ENCODE results near the gene OPTN. TPM values are rescaled to one million over a fixed set of nuclear protein-coding genes. Genes with fewer than 3 reads are reported as not detected.

OPTN gene
- polyA plus RNA-seq, 1 of the 3 experiments (the other 2 are of a cell fraction) = 21.6 TPM

DNA sequence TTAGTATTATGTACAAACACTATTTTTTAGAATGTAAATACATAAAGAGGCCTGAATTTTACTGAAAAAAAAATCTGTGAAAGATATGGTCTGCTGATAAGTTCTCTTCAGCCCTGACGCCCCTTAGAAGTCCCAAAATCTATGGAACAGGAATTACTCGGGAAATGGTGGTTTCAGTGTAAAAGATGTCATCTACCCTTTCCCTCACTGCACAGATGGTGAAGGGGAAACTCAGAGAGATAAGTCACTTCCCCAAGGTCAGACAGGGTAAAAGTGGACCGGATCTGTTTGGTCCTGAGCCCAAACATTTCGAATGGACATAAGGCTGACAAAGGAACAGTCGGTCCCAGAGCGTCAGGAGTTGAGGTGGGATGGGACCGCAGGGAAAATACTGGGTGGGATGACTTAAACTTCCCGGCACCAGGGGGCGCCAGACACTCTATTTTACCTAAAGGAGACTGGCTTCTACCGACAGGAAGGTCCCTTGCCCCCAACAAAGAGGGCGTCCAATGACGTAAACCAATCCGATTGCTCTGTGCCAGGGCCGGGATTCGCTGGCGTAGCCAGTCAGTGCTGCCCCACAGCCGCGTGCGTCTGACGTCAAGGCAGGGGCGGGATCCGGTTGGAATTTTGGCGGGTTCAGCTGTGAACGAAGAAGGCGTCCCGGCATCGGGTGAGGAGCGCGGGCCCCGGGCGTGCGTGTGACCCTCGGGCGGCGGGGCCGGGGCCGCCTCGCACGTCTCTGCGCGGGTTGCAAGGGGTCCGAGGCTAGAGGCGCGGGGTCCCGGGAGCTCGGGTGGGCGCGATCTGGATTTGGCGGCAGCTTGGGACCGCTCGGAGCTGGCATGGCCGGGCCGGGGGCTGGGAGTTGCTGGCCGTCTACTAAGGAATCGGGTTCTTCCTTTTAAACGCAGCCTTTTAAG is 61.2 kb downstream of the OPTN start, which contains the start of gene MCM10 (continued):
- TF ChIP-seq ZBTB33 (IDR thresholded peaks at IDR 0.05; ENCODE audit: borderline replicate concordance, low read depth) (no peak), USF2 (IDR thresholded peaks at IDR 0.05; ENCODE audit: borderline replicate concordance, low read depth, low read length) (no peak), POLR2AphosphoS5 (IDR thresholded peaks at IDR 0.05; ENCODE audit: low read depth, low read length) (peak; percentile 57; the same call in 1 of the 2 replicates), GATA2 (CRISPR knock-in tag; IDR thresholded peaks at IDR 0.05) (no peak), SMC3 (IDR thresholded peaks at IDR 0.05; ENCODE audit: low read depth, low read length) (peak; percentile 61), TAF1 (IDR thresholded peaks at IDR 0.05; ENCODE audit: borderline replicate concordance, low read depth, low read length) (peak; percentile 49; the same call in 1 of the 2 replicates), GABPA (IDR thresholded peaks at IDR 0.05; ENCODE audit: low read depth) (peak; percentile 81)
- TF ChIP-seq, protein P1, sequence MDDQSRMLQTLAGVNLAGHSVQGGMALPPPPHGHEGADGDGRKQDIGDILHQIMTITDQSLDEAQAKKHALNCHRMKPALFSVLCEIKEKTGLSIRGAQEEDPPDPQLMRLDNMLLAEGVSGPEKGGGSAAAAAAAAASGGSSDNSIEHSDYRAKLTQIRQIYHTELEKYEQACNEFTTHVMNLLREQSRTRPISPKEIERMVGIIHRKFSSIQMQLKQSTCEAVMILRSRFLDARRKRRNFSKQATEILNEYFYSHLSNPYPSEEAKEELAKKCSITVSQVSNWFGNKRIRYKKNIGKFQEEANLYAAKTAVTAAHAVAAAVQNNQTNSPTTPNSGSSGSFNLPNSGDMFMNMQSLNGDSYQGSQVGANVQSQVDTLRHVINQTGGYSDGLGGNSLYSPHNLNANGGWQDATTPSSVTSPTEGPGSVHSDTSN (IDR thresholded peaks at IDR 0.05) = no peak

DNA sequence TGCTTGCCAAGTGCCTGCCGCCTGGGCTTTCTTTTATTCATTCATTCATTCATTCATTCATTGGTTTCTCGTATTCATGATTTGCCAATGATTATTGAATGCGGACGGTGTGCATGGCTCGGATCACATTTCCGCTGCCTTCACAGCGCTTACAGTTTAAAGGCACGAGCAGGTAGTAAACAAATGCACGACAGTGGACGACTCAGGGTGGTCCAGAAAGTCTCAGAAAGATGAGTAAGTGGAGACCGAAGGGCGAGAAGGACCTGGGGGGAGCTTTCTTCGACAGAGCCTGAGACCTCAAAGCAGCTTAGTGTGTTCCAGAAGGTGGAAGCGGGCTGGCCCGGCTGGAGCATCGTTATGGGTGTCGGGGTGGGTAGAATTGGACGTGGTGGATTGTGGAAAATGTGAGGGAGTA is 61.9 kb downstream of the OPTN start:
- Histone ChIP-seq H3F3A (replicated peaks; ENCODE audit: insufficient read depth) (no peaks in the 10 kb centered on the region), H3K79me2 (ENCODE audit: insufficient read depth) (peaks cover 43% of the 10 kb centered on the region; the same call in 1 of the 2 replicates), H2AFZ (ENCODE audit: low read depth) (peak overlapping the region; percentile 77), H4K20me1 (ENCODE audit: insufficient read depth) (no peaks in the 10 kb centered on the region), H3K4me1 (ENCODE audit: control insufficient read depth in 1 of 2, insufficient read depth in 2 of 2, low read depth in 1 of 2, low read length in 1 of 2) (peaks cover 0 to 9% of the 10 kb centered on the region in 2 experiments; a peak in 2 of 4 replicates), H3K9ac (peak overlapping the region; percentile 62; the same call in 1 of the 2 replicates), H3K27me3 (ENCODE audit: insufficient read depth) (no peaks in the 10 kb centered on the region), H3K9me3 (no peaks in the 10 kb centered on the region), H3K36me3 (replicated peaks in 1 of 2; ENCODE audit: control insufficient read depth in 1 of 2, insufficient read depth in 2 of 2, low read length in 1 of 2) (peaks cover 0 to 7% of the 10 kb centered on the region in 2 experiments), H3K4me3 (ENCODE audit: low read depth in 2 of 2, low read length in 1 of 2) (peak overlapping the region; percentile 73 to 74), H3K27ac (ENCODE audit: low read depth in 2 of 2, low read length in 1 of 2) (no peak overlapping the region), H3K4me2 (peak overlapping the region; percentile 87), H3K9me2 (no peaks in the 10 kb centered on the region)
- TF ChIP-seq YY1 (IDR thresholded peaks at IDR 0.05; ENCODE audit: low read depth) = no peak
- TF ChIP-seq, protein P1 (IDR thresholded peaks at IDR 0.05) = no peak
- TF ChIP-seq, protein P2, sequence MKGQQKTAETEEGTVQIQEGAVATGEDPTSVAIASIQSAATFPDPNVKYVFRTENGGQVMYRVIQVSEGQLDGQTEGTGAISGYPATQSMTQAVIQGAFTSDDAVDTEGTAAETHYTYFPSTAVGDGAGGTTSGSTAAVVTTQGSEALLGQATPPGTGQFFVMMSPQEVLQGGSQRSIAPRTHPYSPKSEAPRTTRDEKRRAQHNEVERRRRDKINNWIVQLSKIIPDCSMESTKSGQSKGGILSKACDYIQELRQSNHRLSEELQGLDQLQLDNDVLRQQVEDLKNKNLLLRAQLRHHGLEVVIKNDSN (IDR thresholded peaks at IDR 0.05; ENCODE audit: borderline replicate concordance, low read depth) = no peak
- TF ChIP-seq REST (IDR thresholded peaks at IDR 0.05; ENCODE audit: low read depth, low read length) = no peak
- TF ChIP-seq FOSL2 (IDR thresholded peaks at IDR 0.05; ENCODE audit: borderline replicate concordance, low read depth) = no peak
- 2% methylated on average over 18 of the region's 18 CpGs for WGBS (ENCODE audit: low lambda C conversion rate)
- ChIA-PET CTCF (interaction anchor here (0.5 to 4.8 kb wide), 16 partner anchors 8 to 1946 kb away, joined by 3 to 62 read pairs (median 3); partner anchors contain the start of gene PHYH), POLR2A (interaction anchor here (1.8 to 1.9 kb wide), 3 partner anchors 138 to 141 kb away, joined by 5 to 7 read pairs (median 6); partner anchors contain the start of gene PHYH)
- DNase-seq = peak; percentile 44

Data from SK-N-SH (cell line).